LNCAP (cell line): ENCODE results near the gene MTFR1L.

Experiments
- TF ChIP-seq, protein P1 (sequence below): fragments of 450-650 bp; IDR thresholded peaks from 2 replicates; pipeline ENCODE4 v1.5.1; 2017; ENCODE audit warnings: mild to moderate bottlenecking

Gene MTFR1L

DNA sequence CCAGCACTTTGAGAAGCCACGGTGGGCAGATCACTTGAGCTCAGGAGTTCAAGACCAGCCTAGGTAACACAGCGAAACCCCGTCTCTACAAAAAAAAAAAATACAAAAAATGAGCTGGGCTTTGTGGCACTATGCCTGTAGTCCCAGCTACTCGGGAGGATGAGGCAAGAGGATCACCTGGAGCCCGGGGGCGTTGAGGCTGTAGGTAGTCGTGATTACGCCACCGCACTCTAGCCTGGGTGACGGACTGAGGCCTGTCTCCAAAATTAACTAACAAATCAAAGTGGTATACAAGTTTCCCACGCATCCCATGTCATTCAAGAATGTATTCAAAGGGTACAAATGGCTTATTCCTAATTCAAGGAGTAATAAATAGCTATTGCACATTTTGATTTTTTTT is 37.1 kb downstream of the MTFR1L start:
- TF ChIP-seq, protein P1, sequence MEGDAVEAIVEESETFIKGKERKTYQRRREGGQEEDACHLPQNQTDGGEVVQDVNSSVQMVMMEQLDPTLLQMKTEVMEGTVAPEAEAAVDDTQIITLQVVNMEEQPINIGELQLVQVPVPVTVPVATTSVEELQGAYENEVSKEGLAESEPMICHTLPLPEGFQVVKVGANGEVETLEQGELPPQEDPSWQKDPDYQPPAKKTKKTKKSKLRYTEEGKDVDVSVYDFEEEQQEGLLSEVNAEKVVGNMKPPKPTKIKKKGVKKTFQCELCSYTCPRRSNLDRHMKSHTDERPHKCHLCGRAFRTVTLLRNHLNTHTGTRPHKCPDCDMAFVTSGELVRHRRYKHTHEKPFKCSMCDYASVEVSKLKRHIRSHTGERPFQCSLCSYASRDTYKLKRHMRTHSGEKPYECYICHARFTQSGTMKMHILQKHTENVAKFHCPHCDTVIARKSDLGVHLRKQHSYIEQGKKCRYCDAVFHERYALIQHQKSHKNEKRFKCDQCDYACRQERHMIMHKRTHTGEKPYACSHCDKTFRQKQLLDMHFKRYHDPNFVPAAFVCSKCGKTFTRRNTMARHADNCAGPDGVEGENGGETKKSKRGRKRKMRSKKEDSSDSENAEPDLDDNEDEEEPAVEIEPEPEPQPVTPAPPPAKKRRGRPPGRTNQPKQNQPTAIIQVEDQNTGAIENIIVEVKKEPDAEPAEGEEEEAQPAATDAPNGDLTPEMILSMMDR = no peak

DNA sequence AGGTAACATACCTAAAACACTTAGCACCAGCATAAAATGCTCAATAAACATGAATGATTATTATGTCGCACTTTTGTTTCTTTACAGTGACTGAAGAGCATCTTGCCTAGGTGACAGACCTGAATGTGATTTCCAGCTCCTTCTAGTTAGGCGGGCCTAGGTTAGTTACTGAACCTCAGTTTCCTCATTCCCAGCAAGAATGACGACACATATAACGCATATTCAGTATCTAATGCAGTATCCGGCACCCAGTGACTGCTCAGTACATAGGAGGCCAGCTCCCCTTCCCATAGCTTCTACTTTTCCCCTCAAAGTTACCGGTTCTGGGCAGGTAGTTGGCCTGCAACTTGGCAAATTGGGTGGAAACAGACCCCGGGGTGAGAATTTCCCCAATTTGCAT is 38.7 kb downstream of the MTFR1L start:
- TF ChIP-seq, protein P1 = no peak

DNA sequence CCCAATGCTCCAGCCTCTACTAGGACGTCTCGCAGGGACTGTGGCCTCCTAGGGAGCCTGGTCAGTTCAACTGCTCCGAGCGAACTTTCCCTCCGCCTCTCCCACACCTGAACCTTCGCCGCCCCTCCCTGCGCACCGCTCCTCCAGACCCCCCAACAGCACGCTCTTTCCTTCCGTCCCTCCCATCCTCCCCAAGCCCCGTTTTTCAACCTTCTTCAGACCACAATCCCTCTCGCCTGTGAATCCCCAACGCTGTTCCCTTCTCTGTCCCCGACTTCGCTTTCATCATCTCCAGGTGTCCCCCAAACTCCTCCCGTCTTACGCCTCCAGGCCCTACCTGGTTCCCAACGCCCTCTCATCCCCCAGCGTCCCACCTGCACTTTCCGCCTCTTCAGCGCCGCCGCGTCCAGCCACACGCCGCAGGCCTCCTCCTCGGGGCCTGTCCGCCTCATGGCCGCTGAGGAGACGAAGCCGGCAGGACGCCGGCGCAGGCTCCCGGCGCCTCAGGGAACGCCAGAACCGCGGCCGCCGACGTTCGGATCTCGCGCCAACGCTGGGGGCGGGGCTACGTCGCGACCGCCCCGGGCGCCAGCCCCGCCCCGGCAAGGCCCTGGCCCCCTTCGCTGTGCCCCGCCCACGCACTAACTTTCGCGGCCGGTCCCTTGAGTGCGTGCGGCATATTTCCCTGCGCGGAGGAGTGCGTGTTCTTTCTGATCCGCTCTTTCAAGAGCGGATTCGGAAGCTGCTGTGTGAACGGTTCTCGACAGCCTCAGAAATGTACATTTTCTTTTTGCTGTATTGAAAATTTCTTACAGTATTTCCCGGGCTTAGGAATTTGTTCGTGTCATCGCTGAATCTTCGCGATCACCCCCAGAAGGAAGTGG is 39.4 kb downstream of the MTFR1L start, which contains the start of gene AUNIP:
Gene AUNIP (minus strand): TSS at position 552 of the 884 bp plus-strand sequence. CDS start 100 bp downstream, at position 452.
- TF ChIP-seq, protein P1 = no peak

DNA sequence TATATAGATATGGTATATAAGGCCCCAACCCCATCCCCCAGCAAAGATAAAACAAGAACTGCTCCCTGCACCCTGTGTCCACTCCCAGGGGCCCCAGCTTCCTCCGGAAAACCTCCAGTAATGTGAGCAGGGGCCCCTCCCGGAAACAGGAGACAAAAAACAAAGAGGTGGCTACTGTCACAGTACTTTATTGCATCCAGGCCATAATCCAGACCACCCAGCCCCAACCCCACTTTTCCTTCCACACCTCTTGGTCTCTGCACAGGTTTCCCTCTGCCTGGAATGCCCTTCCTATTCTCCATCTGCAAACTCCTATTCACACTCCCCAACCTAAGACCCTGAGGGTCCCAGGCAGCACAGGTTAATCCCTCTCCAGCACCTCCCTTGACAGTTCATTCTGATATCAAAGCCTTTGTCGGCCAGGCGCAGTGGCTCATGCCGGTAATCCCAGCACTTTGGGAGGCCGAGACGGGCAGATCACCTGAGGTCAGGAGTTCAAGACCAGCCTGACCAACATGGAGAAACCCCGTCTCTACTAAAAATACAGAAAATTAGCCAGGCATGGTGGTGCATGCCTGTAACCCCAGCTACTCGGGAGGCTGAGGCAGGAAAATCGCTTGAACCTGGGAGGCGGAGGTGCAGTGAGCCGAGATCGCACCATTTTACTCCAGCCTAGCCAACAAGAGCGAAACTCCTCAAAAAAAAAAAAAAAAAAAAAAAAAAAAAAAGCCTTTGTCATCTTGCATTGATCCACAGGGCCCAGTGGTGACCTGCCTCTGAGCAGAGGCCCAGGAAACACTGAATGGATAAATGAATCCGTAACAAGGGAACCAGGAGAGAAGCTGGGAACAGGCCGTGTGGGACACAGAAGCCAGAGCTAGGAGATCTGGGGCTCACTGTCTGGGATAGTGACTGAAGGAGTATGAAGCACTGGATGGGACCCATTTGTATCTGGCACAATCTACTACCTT is 41.8 kb downstream of the MTFR1L start:
- TF ChIP-seq, protein P1 = no peak

DNA sequence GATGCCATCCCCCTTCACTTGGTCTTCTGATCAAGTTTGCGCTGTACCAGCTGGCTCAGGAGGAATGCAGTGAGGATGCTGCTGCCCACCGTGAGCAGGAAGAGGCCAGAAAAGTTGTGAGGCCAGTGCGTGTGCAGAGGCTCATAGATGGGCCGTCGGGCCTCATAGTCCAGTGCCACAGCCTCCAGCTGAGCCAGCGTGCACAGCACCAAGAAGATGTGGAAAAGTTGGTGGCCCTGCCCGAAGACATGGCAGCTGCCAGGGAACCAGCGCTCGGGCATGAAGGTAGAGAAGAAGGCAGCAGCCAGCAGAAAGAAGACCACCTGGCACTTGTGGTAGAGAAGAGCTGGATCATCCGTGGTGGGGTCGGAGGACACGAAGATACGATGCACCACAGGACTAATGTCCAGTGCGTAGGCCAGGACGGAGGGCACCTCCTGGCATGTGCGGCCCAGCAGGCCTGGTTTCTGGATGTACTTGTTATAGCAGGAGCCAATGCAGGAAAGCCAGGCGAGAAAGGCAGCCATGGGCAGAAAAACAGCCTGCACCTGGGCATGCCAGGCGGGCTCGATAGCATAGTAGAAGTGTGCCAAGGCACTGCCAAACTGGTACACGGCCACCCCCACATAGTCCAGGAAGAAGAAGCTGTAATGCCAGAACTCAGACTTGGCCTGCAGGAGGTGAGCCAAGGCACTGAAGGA is 43.2 kb downstream of the MTFR1L start:
- TF ChIP-seq, protein P1 = no peak

DNA sequence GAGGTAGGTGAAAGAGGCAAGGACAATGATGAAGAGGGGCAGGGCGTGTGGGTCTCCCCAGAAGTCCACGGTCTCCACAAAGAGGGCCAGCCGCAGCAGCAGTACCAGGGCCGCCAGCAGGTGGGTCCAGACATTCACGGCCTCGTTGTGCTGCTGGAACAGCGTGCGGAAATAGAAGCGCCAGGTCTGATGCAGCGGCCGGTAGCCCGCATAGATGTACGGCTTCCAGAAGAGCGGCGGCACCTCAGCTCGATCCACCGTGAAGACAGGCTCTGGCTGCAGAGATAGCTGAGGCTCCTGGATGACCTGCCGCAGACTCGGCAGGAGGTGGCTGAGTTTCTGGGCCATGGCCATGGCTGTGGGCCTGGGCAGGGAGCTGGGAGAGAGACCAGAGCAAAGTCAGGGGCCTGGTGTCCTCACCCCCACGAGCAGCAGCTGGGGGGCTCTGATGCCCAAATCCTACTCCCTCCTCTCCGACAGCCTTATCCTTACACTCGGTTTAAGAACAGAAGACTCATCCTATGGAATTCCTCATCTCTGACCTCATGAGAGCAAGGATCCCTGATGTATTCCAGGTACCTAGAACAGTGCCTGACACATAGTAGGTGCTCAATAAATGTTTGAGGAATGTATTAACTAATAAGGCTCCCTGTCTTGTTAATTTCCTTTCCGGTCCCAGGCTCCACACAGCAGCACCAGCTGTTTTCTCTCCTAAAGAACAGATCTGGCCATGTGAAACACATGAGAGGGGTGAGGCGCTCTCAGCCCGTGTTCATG is 43.9 kb downstream of the MTFR1L start:
- TF ChIP-seq, protein P1 = no peak
